GM12874 (cell line): ENCODE measurements around the gene C2orf69.

Source experiments
- TF ChIP-seq, protein P1 (sequence below): IDR thresholded peaks from 2 replicates; pipeline ENCODE4 v1.5.1; 2011; ENCODE audit warnings: low read depth, mild to moderate bottlenecking, control low read depth, low read length, moderate library complexity; ENCODE audit not compliant: insufficient read depth

The C2orf69 gene

GRCh38 chr2:199902486-199903110, 8.5 kb upstream of the C2orf69 start:
- TF ChIP-seq, protein P1, sequence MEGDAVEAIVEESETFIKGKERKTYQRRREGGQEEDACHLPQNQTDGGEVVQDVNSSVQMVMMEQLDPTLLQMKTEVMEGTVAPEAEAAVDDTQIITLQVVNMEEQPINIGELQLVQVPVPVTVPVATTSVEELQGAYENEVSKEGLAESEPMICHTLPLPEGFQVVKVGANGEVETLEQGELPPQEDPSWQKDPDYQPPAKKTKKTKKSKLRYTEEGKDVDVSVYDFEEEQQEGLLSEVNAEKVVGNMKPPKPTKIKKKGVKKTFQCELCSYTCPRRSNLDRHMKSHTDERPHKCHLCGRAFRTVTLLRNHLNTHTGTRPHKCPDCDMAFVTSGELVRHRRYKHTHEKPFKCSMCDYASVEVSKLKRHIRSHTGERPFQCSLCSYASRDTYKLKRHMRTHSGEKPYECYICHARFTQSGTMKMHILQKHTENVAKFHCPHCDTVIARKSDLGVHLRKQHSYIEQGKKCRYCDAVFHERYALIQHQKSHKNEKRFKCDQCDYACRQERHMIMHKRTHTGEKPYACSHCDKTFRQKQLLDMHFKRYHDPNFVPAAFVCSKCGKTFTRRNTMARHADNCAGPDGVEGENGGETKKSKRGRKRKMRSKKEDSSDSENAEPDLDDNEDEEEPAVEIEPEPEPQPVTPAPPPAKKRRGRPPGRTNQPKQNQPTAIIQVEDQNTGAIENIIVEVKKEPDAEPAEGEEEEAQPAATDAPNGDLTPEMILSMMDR: no peak

DNA sequence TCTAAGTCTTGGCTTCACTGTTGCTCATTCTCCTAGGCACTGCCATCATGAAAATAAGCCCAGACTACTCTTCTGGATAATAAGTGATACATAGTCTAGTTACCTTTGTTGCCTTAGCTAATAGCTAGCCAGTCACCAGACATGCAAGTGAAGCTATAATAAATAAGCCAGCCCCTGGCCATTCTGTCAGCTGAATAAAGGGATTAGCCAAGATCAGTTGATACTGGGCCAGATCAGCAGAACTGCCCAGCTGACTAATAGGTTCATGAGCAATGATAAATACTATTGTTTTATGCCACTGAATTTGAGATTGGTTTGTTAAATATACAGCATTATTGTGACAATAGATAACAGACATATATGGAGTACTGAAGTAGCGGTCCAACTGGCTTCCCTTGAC, 8.0 kb upstream of the C2orf69 start:
- TF ChIP-seq, protein P1: no peak

- TF ChIP-seq, protein P1: no peak
Observed at GRCh38 chr2:199907008-199907714, 3.9 kb upstream of the C2orf69 start.

DNA sequence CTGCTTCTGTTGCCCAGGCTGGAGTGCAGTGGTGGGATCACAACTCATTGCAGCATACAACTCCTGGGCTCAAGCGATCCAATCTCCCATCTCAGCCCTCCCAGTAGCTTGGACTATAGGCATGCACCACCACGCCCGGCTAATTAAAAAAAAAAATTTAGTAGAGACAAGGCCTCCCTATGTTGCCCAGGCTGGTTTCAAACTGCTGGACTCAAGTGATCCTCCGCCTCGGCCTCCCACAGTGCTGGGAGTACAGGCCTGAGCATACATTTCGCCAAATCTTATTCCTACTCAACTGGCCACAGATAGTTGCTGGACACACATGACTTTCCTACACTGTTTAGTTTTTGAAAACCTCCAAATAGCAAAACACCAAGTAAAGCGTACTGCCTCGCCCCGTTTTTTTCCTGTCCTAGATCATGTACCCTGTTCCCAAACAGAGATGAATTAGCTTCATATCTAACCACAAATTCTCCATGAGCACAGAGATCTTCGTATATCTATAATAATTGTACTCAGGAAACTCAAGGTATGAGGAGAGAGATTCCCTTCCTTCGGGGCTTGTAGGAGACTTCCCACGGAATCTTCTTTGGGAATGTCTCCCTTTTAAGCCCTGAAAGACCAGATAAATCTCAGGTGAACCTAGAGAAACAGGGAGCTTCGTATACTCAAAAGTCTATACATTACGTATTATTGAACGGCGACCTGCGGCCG, 598 bp upstream of the C2orf69 start:
- TF ChIP-seq, protein P1: no peak

GRCh38 chr2:199911877-199912161, 726 bp downstream of the C2orf69 start:
- TF ChIP-seq, protein P1: no peak

DNA sequence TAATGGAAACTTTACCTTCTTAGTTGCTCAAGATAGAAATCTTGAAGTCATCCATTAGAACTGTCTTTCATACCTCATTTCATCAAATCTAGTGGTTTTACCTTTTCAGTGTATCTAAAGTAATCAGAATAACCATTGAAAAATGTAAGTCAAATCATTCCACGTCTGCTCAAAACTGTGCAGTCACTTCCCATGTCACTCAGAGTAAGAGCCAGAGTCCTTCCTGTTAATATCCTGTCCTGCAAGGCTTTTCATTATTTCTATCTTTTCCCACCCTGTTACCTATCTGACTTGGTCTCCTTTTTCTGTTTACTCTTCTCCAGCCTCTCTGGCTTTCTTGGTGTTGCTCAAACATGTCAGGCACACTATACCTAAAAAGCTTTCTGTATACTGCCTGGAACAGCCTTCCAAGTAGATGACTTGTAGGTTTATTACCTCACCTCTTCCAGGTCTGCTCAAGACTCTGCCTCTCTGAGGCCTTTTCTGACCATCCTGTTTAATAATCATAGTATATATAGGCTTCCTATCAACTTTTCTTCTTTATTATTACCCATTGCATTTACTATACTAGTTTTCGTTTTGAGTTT, 3.4 kb downstream of the C2orf69 start:
- TF ChIP-seq, protein P1: no peak

DNA sequence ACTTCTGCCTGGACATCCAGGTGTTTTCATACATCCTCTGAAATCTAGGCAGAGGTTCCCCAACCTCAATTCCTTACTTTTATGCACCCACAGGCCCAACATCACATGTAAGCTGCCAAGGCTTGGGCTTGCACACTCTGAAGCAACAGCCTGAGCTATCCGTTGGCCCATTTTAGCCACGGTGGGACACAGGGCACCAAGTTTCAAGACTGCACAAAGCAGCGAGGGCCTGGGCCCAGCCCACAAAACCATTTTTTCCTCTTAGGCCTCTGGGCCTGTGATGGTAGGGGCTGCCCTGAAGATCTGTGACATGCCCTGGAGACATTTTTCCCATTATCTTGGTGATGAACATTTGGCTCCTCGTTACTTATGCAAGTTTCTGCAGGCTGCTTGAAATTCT, 5.9 kb downstream of the C2orf69 start:
- TF ChIP-seq, protein P1: no peak
